Non-pigmented ciliary epithelial cell (primary cell): ENCODE results near the gene ATG4A.
A peak's percentile ranks its signal among the peaks of the same experiment; 100 is the strongest.

Source experiments
- DNase-seq: peaks from one replicate; pipeline ENCODE4 v3.0.0-alpha.2; 2010; ENCODE audit warnings: low read depth

ATG4A gene

GRCh38 chrX:108122748-108123147 lies 31.2 kb downstream of the ATG4A start:
- no peak for DNase-seq

- DNase-seq: no peak
Observed at GRCh38 chrX:108123591-108124366, 32.2 kb downstream of the ATG4A start.

GRCh38 chrX:108126661-108127060 lies 35.1 kb downstream of the ATG4A start:
- DNase-seq: no peak

GRCh38 chrX:108127152-108127551 lies 35.6 kb downstream of the ATG4A start:
- DNase-seq: no peak

GRCh38 chrX:108130889-108131288 lies 39.3 kb downstream of the ATG4A start:
- no peak for DNase-seq

GRCh38 chrX:108131471-108131870 lies 39.9 kb downstream of the ATG4A start:
- peak; percentile 38 for DNase-seq

- DNase-seq: no peak
Observed at GRCh38 chrX:108132034-108132433, 40.5 kb downstream of the ATG4A start.

- no peak for DNase-seq
Observed at GRCh38 chrX:108132876-108133275, 41.3 kb downstream of the ATG4A start.

GRCh38 chrX:108134724-108135123 lies 43.1 kb downstream of the ATG4A start:
- DNase-seq: no peak

- no peak for DNase-seq
Observed at GRCh38 chrX:108138814-108139702, 47.5 kb downstream of the ATG4A start.

GRCh38 chrX:108148524-108148923 lies 56.9 kb downstream of the ATG4A start:
- no peak for DNase-seq

GRCh38 chrX:108156082-108156481 lies 64.5 kb downstream of the ATG4A start:
- DNase-seq: no peak

- no peak for DNase-seq
Observed at GRCh38 chrX:108156934-108157466, 65.4 kb downstream of the ATG4A start.

- DNase-seq: no peak
Observed at GRCh38 chrX:108157628-108158027, 66.0 kb downstream of the ATG4A start.

GRCh38 chrX:108159028-108159670 lies 67.6 kb downstream of the ATG4A start:
- no peak for DNase-seq

GRCh38 chrX:108160309-108160708 lies 68.7 kb downstream of the ATG4A start:
- no peak for DNase-seq

GRCh38 chrX:108162265-108162664 lies 70.7 kb downstream of the ATG4A start:
- no peak for DNase-seq

- DNase-seq: no peak
Observed at GRCh38 chrX:108163333-108164082, 71.9 kb downstream of the ATG4A start.

GRCh38 chrX:108165383-108166111 lies 74.0 kb downstream of the ATG4A start:
- DNase-seq: no peak

GRCh38 chrX:108167211-108167872 lies 75.8 kb downstream of the ATG4A start:
- no peak for DNase-seq
